NCI-H2196 (cell line): ENCODE data around the gene ACTL9.
"Not testable (repeated sequence)": the region's sequence is repeated elsewhere in the genome, so short reads cannot be mapped to it uniquely, and the experiment has no call there.

Source experiments
- DNase-seq: peaks from one replicate; lab custom pipeline; 2025; ENCODE audit not compliant: unreplicated experiment; lab: John Stamatoyannopoulos, UW

The ACTL9 gene

GRCh38 chr19:8698433-8699063, at the start of gene ACTL9:
Gene ACTL9 (minus strand): TSS chr19:8698795. CDS start chr19:8698701, 94 bp downstream.
- no peak for DNase-seq

- DNase-seq = not testable (repeated sequence)
Measured at GRCh38 chr19:8739291-8740065, 40.9 kb upstream of the ACTL9 start.

GRCh38 chr19:8738377-8738776, 39.8 kb upstream of the ACTL9 start:
- DNase-seq = no peak

- DNase-seq = no peak
Measured at GRCh38 chr19:8731428-8732169, 33.0 kb upstream of the ACTL9 start.

GRCh38 chr19:8724276-8724675, 25.7 kb upstream of the ACTL9 start:
- no peak for DNase-seq

- no peak for DNase-seq
Measured at GRCh38 chr19:8722032-8722431, 23.4 kb upstream of the ACTL9 start.

- DNase-seq = no peak
Measured at GRCh38 chr19:8721334-8721733, 22.7 kb upstream of the ACTL9 start, which contains the start of gene OR2Z1. Gene OR2Z1 (plus strand): TSS chr19:8721634. CDS start chr19:8731029, 9,395 bp downstream.

- DNase-seq = not testable (repeated sequence)
Measured at GRCh38 chr19:8710337-8710736, 11.7 kb upstream of the ACTL9 start.

GRCh38 chr19:8705742-8706141, 7.1 kb upstream of the ACTL9 start:
- no peak for DNase-seq

GRCh38 chr19:8705304-8705703, 6.7 kb upstream of the ACTL9 start:
- DNase-seq = not testable (repeated sequence)

- no peak for DNase-seq
Measured at GRCh38 chr19:8703223-8703622, 4.6 kb upstream of the ACTL9 start.

GRCh38 chr19:8702350-8702749, 3.8 kb upstream of the ACTL9 start:
- DNase-seq = no peak

GRCh38 chr19:8700956-8701355, 2.4 kb upstream of the ACTL9 start:
- no peak for DNase-seq

- no peak for DNase-seq
Measured at GRCh38 chr19:8699908-8700307, 1.3 kb upstream of the ACTL9 start.

GRCh38 chr19:8697671-8698432, 743 bp downstream of the ACTL9 start:
- no peak for DNase-seq

GRCh38 chr19:8696993-8697392, 1.6 kb downstream of the ACTL9 start:
- no peak for DNase-seq

GRCh38 chr19:8695911-8696310, 2.7 kb downstream of the ACTL9 start:
- no peak for DNase-seq

GRCh38 chr19:8695501-8695900, 3.1 kb downstream of the ACTL9 start:
- DNase-seq = no peak

GRCh38 chr19:8690753-8691539, 7.6 kb downstream of the ACTL9 start:
- no peak for DNase-seq

GRCh38 chr19:8688930-8689329, 9.7 kb downstream of the ACTL9 start:
- DNase-seq = no peak
